Adrenal gland (tissue), 12 donors: ENCODE results near the gene TGFA. TPM values are rescaled to one million over a fixed set of nuclear protein-coding genes. Genes with fewer than 3 reads are reported as not detected.

Source experiments
- DNase-seq, 7 donors: peaks; one replicate each; pipeline ENCODE4 v3.0.0-alpha.2; 2019 to 2020
- H3K27ac ChIP-seq, 5 donors: fragments of 200-600 bp; sonication (generic) in 4 of 5; 1 replicate in 3 of 5; 2 replicates in 2 of 5; pipeline versions ENCODE4 v1.5.1 to v1.8.0; 2016 to 2020; ENCODE audit warnings: mild to moderate bottlenecking in 1 of 5
- H3K27me3 ChIP-seq: fragments of 200-600 bp; 2 replicates; pipeline ENCODE4 v1.8.0; 2021
- H3K36me3 ChIP-seq, 2 donors: fragments of 200-600 bp; replicated peaks in 1 of 2; 1 replicate in 1 of 2; 2 replicates in 1 of 2; pipeline versions ENCODE4 v1.5.1 to v1.8.0; 2018 to 2022
- H3K4me1 ChIP-seq, 2 donors: fragments of 200-600 bp; replicated peaks in 1 of 2; 1 replicate in 1 of 2; 2 replicates in 1 of 2; pipeline versions ENCODE4 v1.5.1 to v1.8.0; 2018 to 2021
- H3K4me3 ChIP-seq, 4 donors: fragments of 200-600 bp; sonication (generic) in 3 of 4; one replicate each; pipeline ENCODE4 v1.5.1; 2016 to 2018
- H3K9me3 ChIP-seq, 3 donors: fragments of 200-600 bp; sonication (generic) in 1 of 3; replicated peaks in 1 of 3; 1 replicate in 2 of 3; 2 replicates in 1 of 3; pipeline versions ENCODE4 v1.5.1 to v1.8.0; 2016 to 2021
- CTCF ChIP-seq, 6 experiments: fragments of 450-650 bp in 4 of 6; fragments of 200-600 bp in 2 of 6; sonication (generic) in 1 of 6; IDR thresholded peaks; 1 replicate in 5 of 6; 2 replicates in 1 of 6; pipeline versions ENCODE4 v1.5.1 to v1.8.0; 2016 to 2021; ENCODE audit warnings: antibody characterized with exemption in 6 of 6, mild to moderate bottlenecking in 2 of 6, moderate library complexity in 1 of 6
- POLR2A ChIP-seq, 2 donors: fragments of 450-650 bp; IDR thresholded peaks; one replicate each; pipeline ENCODE4 v1.6.1; 2017; ENCODE audit warnings: antibody characterized with exemption in 2 of 2, mild to moderate bottlenecking in 2 of 2, moderate library complexity in 1 of 2
- whole genome bisulfite sequencing, 4 donors: extraction: QIAGEN DNeasy Blood & Tissue Kit in 2 of 4; methylation state at CpG; one replicate each; pipeline versions ENCODE4 v1.1.5 to v1.1.7; 2013 to 2017; 5-methylcytosine and 5-hydroxymethylcytosine counted together
- intact Hi-C, 2 donors: fragments of 100-400 bp; cut with DNase I; formaldehyde crosslinking; loops; one replicate each; pipeline versions ENCODE4 v1.14.1 to v1.15.0; 2022 to 2023
- polyA plus RNA-seq, 3 donors: library from polyadenylated mRNA; stranded (reverse); fragments of 200-250 nt in 2 of 3; fragments of 350-450 nt in 1 of 3; fragmentation: Illumina TruSeq in 1 of 3; extraction: RNeasy Lipid Tissue Mini Kit (QIAGEN cat#74804) in 1 of 3; gene quantifications; one replicate each; pipeline ENCODE4 v1.2.3, GENCODE V29; 2013 to 2014
- total RNA-seq, 9 donors: library from RNA; depleted of rRNA in 4 of 9; stranded (reverse); fragments of >200 nt in 4 of 9; fragments of 120-200 nt in 1 of 9; fragmentation: NEBNext Ultra II Directional in 1 of 9; extraction: Animal tissue kit (Norgen Biotek cat#: 25700) in 1 of 9; gene quantifications; one replicate each; pipeline versions ENCODE4 v1.1.0 to v1.2.4, GENCODE V29; 2013 to 2023
- donor health status: healthy with polysubstance abuse.
- donor health status: Bipolar disorder and iron deficiency.
- donor health status: DM: yes; HTN: yes; CAD: no.
- donor health status: DM: no; HTN: no; CAD: no.
- donor health status: DM: no; HTN: no; CAD: no.
- donor health status: DM: yes; HTN: yes; CAD: no.

TGFA gene
- total and polyA plus RNA-seq, 12 donors, result 0.11 to 8.2 (median 0.75) TPM

- no peak overlapping the region for H3K27ac ChIP-seq
- H3K36me3 ChIP-seq, result no peaks in the 10 kb centered on the region
- DNase-seq, result no peak
- no peaks in the 10 kb centered on the region for H3K27me3 ChIP-seq
- H3K4me1 ChIP-seq, result no peaks in the 10 kb centered on the region
- intact Hi-C loops, result no loop called here
- 44 to 68% (median 67%) methylated on average over 2 to 3 of the region's 3 CpGs for WGBS, 4 donors
- H3K4me3 ChIP-seq, result no peak overlapping the region
- TF ChIP-seq POLR2A (IDR thresholded peaks at IDR 0.05), result no peak
- no peak for TF ChIP-seq CTCF (IDR thresholded peaks at IDR 0.05)
- no peaks in the 10 kb centered on the region for H3K9me3 ChIP-seq
Measured at GRCh38 chr2:70460333-70460732, 93.3 kb downstream of the TGFA start.

GRCh38 chr2:70458661-70459060 is 95.0 kb downstream of the TGFA start:
- intact Hi-C loops, result no loop called here
- no peak for TF ChIP-seq CTCF (IDR thresholded peaks at IDR 0.05)
- TF ChIP-seq POLR2A (IDR thresholded peaks at IDR 0.05), result no peak
- DNase-seq, result no peak
- Histone ChIP-seq H3K4me3 (no peak overlapping the region), H3K4me1 (no peaks in the 10 kb centered on the region), H3K27ac (no peak overlapping the region), H3K9me3 (no peaks in the 10 kb centered on the region), H3K27me3 (no peaks in the 10 kb centered on the region), H3K36me3 (no peaks in the 10 kb centered on the region)
- 76 to 85% (median 82%) methylated on average over 5 of the region's 5 CpGs for WGBS, 4 donors

GRCh38 chr2:70456585-70457495 is 96.8 kb downstream of the TGFA start:
- no peak overlapping the region for H3K4me3 ChIP-seq
- WGBS, 4 donors, result 68 to 89% (median 82%) methylated on average over 9 to 10 of the region's 10 CpGs
- no peaks in the 10 kb centered on the region for H3K4me1 ChIP-seq
- H3K27ac ChIP-seq, result no peak overlapping the region
- H3K27me3 ChIP-seq, result no peaks in the 10 kb centered on the region
- intact Hi-C loops, result no loop called here
- TF ChIP-seq POLR2A (IDR thresholded peaks at IDR 0.05) (no peak), CTCF (IDR thresholded peaks at IDR 0.05) (no peak)
- no peak for DNase-seq
- no peaks in the 10 kb centered on the region for H3K36me3 ChIP-seq
- no peaks in the 10 kb centered on the region for H3K9me3 ChIP-seq

- no peak for DNase-seq
- Histone ChIP-seq H3K27me3 (no peaks in the 10 kb centered on the region), H3K4me3 (no peak overlapping the region), H3K9me3 (no peaks in the 10 kb centered on the region), H3K27ac (no peak overlapping the region), H3K36me3 (no peaks in the 10 kb centered on the region), H3K4me1 (no peaks in the 10 kb centered on the region)
- TF ChIP-seq CTCF (IDR thresholded peaks at IDR 0.05), result no peak
- no peak for TF ChIP-seq POLR2A (IDR thresholded peaks at IDR 0.05)
- intact Hi-C loops, result no loop called here
- 68 to 83% (median 81%) methylated on average over 1 to 3 of the region's 3 CpGs for WGBS, 4 donors
Measured at GRCh38 chr2:70454936-70455544, 98.6 kb downstream of the TGFA start.
